Stomach (tissue), 4 donors: ENCODE measurements around the gene TMPRSS4.

Source experiments
- CTCF ChIP-seq, 7 experiments: fragments of 450-650 bp in 4 of 7; fragments of 200-600 bp in 3 of 7; sonication (generic) in 3 of 7; IDR thresholded peaks; one replicate each; pipeline ENCODE4 v1.5.1; 2016 to 2019; ENCODE audit warnings: antibody characterized with exemption in 7 of 7, control low read depth in 2 of 7, mild to moderate bottlenecking in 1 of 7
- EP300 ChIP-seq: sonication (generic); formaldehyde crosslinking; IDR thresholded peaks from one replicate; pipeline ENCODE4 v1.6.1; 2017; ENCODE audit warnings: antibody characterized with exemption

GRCh38 chr11:118112711-118113430, 36.0 kb downstream of the TMPRSS4 start:
- TF ChIP-seq EP300, result no peak
- TF ChIP-seq CTCF (IDR thresholded peaks at IDR 0.05), result no peak
